Psoas muscle (tissue), 8 donors: ENCODE data around the gene CNKSR1. TPM values are rescaled to one million over a fixed set of nuclear protein-coding genes. Genes with fewer than 3 reads are reported as not detected.

ENCODE experiments used
- ATAC-seq, 4 donors: fragments of 200-7000 bp; cut with Tn5 transposase; one replicate each; pipeline ENCODE4 v1.9.1; 2020; ENCODE audit warnings: moderate library complexity in 3 of 4, mild to moderate bottlenecking in 2 of 4
- DNase-seq, 2 donors: peaks; one replicate each; pipeline ENCODE4 v3.0.0-alpha.2; 2020
- H3K27ac ChIP-seq: fragments of 200-600 bp; one replicate; pipeline ENCODE4 v1.8.0; 2022
- H3K27me3 ChIP-seq, 3 donors: fragments of 200-600 bp in 1 of 3; one replicate each; pipeline versions ENCODE4 v1.6.1 to v1.8.0; 2013 to 2022; ENCODE audit warnings: low read length in 2 of 3, mild to moderate bottlenecking in 2 of 3, moderate library complexity in 1 of 3; ENCODE audit not compliant: insufficient read depth in 3 of 3
- H3K36me3 ChIP-seq, 2 donors: fragments of 200-600 bp in 1 of 2; one replicate each; pipeline versions ENCODE4 v1.6.1 to v1.8.0; 2013 to 2022; ENCODE audit warnings: low read depth in 1 of 2, mild to moderate bottlenecking in 1 of 2, moderate library complexity in 1 of 2; ENCODE audit not compliant: insufficient read depth in 1 of 2
- H3K4me1 ChIP-seq: fragments of 200-600 bp; one replicate; pipeline ENCODE4 v1.8.0; 2022
- H3K4me3 ChIP-seq: fragments of 200-600 bp; one replicate; pipeline ENCODE4 v1.8.0; 2022; ENCODE audit warnings: mild to moderate bottlenecking
- H3K9me3 ChIP-seq: fragments of 200-600 bp; one replicate; pipeline ENCODE4 v1.8.0; 2022
- WGBS, 3 donors: extraction: QIAGEN DNeasy Blood & Tissue Kit; methylation state at CpG; one replicate each; pipeline versions ENCODE4 v1.1.6 to v1.1.7; 2013; 5-methylcytosine and 5-hydroxymethylcytosine counted together
- intact Hi-C, 2 donors: fragments of 100-400 bp; cut with DNase I; formaldehyde crosslinking; loops; one replicate each; pipeline versions ENCODE4 v1.11.0 to v1.14.2; 2022
- polyA plus RNA-seq, 3 donors: library from polyadenylated mRNA; stranded (reverse); fragments of 200-250 nt; gene quantifications; one replicate each; pipeline ENCODE4 v1.2.3, GENCODE V29; 2013
- total RNA-seq, 4 donors: library from RNA; stranded (reverse); fragmentation: NEBNext Ultra II Directional in 2 of 4; extraction: Animal tissue kit (Norgen Biotek cat#: 25700) in 2 of 4; gene quantifications; one replicate each; pipeline versions ENCODE4 v1.2.1 to v1.2.4, GENCODE V29; 2021 to 2023
- TF ChIP-seq, protein P1 (sequence below): fragments of 200-600 bp; IDR thresholded peaks from one replicate; pipeline ENCODE4 v1.8.0; 2022; ENCODE audit warnings: antibody characterized with exemption
- donor health status: healthy with polysubstance abuse.
- donor health status: DM: no; HTN: no; CAD: no; lungs with moderate emphysema.
- donor health status: Bipolar disorder and iron deficiency.
- donor health status: healthy.
- donor health status: DM: yes; HTN: yes; CAD: no.
- donor health status: DM: no; HTN: no; CAD: no.
- donor health status: DM: no; HTN: no; CAD: no.
- donor health status: DM: yes; HTN: yes; CAD: no.

The CNKSR1 gene
- total and polyA plus RNA-seq, 7 donors: 11.0 to 90.4 (median 54.8) TPM

DNA sequence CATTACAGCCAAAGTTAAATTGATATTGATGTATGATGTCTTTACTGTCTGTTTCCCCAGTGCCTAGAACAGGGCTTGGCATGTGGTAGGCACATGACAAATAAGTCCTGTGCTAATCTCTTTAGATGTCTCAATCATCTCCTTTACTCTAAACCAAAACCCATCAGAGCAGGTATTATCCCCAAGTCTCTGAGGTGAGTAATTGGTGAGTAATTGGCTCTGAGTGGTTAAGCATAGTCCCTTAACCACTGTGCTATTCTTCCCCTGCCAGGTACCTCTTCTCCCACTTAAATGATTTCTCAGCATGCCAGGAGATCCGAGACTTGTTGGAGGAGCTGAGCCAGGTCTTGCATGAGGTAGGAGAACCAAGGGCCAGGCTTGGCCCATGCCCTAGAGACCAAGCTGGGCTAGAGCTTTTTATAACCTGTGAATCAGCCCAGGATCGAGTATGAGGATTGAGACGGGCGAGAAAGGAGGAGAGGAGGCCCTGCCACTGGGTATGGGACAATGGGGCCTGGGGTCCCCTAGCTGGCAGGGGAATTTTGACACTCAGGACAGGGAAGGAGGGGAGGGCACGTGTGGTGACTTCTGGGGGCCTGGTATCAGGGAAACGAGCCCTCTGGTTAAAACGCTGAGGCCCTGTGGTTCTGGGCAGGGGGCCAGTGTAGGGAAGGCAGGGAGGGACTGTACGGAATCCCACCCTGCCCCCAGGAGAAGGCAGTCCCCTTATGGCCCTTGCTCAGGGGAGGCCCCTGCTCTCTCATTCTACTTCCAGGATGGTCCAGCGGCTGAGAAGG, 4.5 kb downstream of the CNKSR1 start:
- WGBS, 3 donors: 19 to 30% (median 26%) methylated on average over 9 of the region's 9 CpGs
- Histone ChIP-seq H3K27ac (peak overlapping the region; percentile 99), H3K4me1 (peaks cover 11% of the 10 kb centered on the region), H3K27me3 (no peaks in the 10 kb centered on the region), H3K36me3 (peaks cover 0 to 32% of the 10 kb centered on the region in 2 donors), H3K4me3 (peak overlapping the region; percentile 68), H3K9me3 (no peaks in the 10 kb centered on the region)
- intact Hi-C loops: loop anchor here in 1 of 2 donors (5.0 kb wide), 1 partner anchor 51 kb away; the partner anchor contains the start of gene CEP85
- DNase-seq: peak; percentile 53 to 86
- TF ChIP-seq, protein P1, sequence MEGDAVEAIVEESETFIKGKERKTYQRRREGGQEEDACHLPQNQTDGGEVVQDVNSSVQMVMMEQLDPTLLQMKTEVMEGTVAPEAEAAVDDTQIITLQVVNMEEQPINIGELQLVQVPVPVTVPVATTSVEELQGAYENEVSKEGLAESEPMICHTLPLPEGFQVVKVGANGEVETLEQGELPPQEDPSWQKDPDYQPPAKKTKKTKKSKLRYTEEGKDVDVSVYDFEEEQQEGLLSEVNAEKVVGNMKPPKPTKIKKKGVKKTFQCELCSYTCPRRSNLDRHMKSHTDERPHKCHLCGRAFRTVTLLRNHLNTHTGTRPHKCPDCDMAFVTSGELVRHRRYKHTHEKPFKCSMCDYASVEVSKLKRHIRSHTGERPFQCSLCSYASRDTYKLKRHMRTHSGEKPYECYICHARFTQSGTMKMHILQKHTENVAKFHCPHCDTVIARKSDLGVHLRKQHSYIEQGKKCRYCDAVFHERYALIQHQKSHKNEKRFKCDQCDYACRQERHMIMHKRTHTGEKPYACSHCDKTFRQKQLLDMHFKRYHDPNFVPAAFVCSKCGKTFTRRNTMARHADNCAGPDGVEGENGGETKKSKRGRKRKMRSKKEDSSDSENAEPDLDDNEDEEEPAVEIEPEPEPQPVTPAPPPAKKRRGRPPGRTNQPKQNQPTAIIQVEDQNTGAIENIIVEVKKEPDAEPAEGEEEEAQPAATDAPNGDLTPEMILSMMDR: no peak
- peak; percentile 92 to 94 (median 93) for ATAC-seq

DNA sequence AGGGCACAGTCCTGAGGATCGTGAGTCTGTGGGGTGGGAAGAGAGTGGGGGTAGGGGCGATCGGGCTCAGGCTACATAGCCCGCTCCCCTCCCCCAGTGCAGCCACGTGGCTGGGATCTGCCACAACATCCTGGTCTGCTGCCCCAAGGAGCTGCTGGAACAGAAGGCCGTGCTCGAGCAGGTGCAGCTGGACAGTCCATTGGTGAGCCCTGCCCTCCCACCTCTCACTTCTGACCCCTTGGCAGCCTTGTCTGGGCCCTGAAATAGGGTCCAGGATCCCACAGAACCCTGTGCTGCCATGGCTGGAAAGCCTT, 5.0 kb downstream of the CNKSR1 start:
- intact Hi-C loops: loop anchor here in 1 of 2 donors (5.0 kb wide), 1 partner anchor 50 kb away; the partner anchor contains the start of gene CEP85
- WGBS, 3 donors: 21 to 30% (median 30%) methylated on average over 5 to 7 of the region's 7 CpGs
- H3K4me1 ChIP-seq: peaks cover 11% of the 10 kb centered on the region
- no peaks in the 10 kb centered on the region for H3K9me3 ChIP-seq
- H3K4me3 ChIP-seq: peak overlapping the region; percentile 68
- peak overlapping the region; percentile 99 for H3K27ac ChIP-seq
- H3K36me3 ChIP-seq: peaks cover 0 to 38% of the 10 kb centered on the region in 2 donors
- peak; percentile 75 to 92 (median 84) for ATAC-seq
- no peaks in the 10 kb centered on the region for H3K27me3 ChIP-seq
- peak; percentile 67 to 92 for DNase-seq
- TF ChIP-seq, protein P1: no peak

GRCh38 chr1:26184086-26184485, 6.8 kb downstream of the CNKSR1 start:
- H3K27ac ChIP-seq: peak overlapping the region; percentile 42
- DNase-seq (no peak), ATAC-seq (no peak)
- no peaks in the 10 kb centered on the region for H3K9me3 ChIP-seq
- TF ChIP-seq, protein P1: no peak
- 87 to 89% (median 88%) methylated on average over 7 of the region's 7 CpGs for WGBS, 3 donors
- H3K4me3 ChIP-seq: no peak overlapping the region
- H3K4me1 ChIP-seq: peaks cover 11% of the 10 kb centered on the region
- intact Hi-C loops: loop anchor here in 1 of 2 donors (5.0 kb wide), 1 partner anchor 48 kb away; the partner anchor contains the start of gene CEP85
- no peaks in the 10 kb centered on the region for H3K27me3 ChIP-seq
- peaks cover 0 to 55% of the 10 kb centered on the region in 2 donors for H3K36me3 ChIP-seq

DNA sequence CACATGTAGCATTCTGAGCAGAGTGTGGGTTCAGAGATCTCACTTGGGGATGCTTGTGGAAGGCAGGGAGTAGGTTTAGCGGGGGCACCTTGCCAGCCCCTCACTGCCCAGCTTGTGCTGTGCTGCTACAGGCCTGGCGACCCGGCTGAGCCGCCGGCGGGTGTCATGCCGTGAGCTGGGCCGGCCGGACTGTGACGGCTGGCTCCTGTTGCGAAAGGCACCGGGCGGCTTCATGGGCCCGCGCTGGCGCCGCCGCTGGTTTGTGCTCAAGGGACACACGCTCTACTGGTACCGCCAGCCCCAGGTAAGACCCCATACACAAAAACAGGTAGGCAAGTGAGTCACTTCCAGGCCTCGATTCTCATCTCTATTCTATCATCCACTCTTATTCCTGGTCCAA, 7.6 kb downstream of the CNKSR1 start:
- Histone ChIP-seq H3K4me1 (peaks cover 11% of the 10 kb centered on the region), H3K36me3 (peaks cover 0 to 63% of the 10 kb centered on the region in 2 donors), H3K27ac (peak overlapping the region; percentile 42), H3K9me3 (no peaks in the 10 kb centered on the region), H3K27me3 (no peaks in the 10 kb centered on the region), H3K4me3 (no peak overlapping the region)
- DNase-seq (no peak), ATAC-seq (no peak)
- 89 to 96% (median 92%) methylated on average over 21 of the region's 21 CpGs for WGBS, 3 donors
- intact Hi-C loops: loop anchor here in 1 of 2 donors (5.0 kb wide), 1 partner anchor 47 kb away; the partner anchor contains the start of gene CEP85
- TF ChIP-seq, protein P1: no peak
